ENCODE measurements around the gene ATXN1. TPM values are rescaled to one million over a fixed set of nuclear protein-coding genes. Genes with fewer than 3 reads are reported as not detected.
A peak's percentile ranks its signal among the peaks of the same experiment; 100 is the strongest.

Gene ATXN1
- total and polyA plus RNA-seq, 2 of the 13 experiments (the other 11 are each of a cell fraction or from before 2014, with no cell fraction given): 20.7 to 39.5 TPM

- TF ChIP-seq AFF4 (CRISPR knock-in tag; IDR thresholded peaks at IDR 0.05): peak; percentile 83; the same call in 1 of the 2 replicates
- TF ChIP-seq ATF5 (CRISPR knock-in tag; IDR thresholded peaks at IDR 0.05; ENCODE audit: low read depth): no peak
- peak; percentile 78; the same call in 1 of the 2 replicates for TF ChIP-seq ZNF614 (CRISPR knock-in tag; IDR thresholded peaks at IDR 0.05; ENCODE audit: borderline replicate concordance)
- no peak; the same call in 1 of the 2 replicates for TF ChIP-seq SP4 (CRISPR knock-in tag; IDR thresholded peaks at IDR 0.05)
- no peak for TF ChIP-seq ZNF562 (CRISPR knock-in tag; IDR thresholded peaks at IDR 0.05; ENCODE audit: borderline replicate concordance)
- no peak for TF ChIP-seq ZNF3 (CRISPR knock-in tag; IDR thresholded peaks at IDR 0.05)
- no peak for TF ChIP-seq ZNF138 (CRISPR knock-in tag; IDR thresholded peaks at IDR 0.05; ENCODE audit: low read depth)
- TF ChIP-seq UBTF (CRISPR knock-in tag; IDR thresholded peaks at IDR 0.05): peak; percentile 99
- peak; percentile 79 for TF ChIP-seq ZNF782 (CRISPR knock-in tag; IDR thresholded peaks at IDR 0.05; ENCODE audit: borderline replicate concordance)
- peak; percentile 94 for TF ChIP-seq ZFP91 (CRISPR knock-in tag; IDR thresholded peaks at IDR 0.05; ENCODE audit: borderline replicate concordance)
- TF ChIP-seq RAD51 (IDR thresholded peaks at IDR 0.05; ENCODE audit: borderline replicate concordance): no peak
- TF ChIP-seq ZNF878 (CRISPR knock-in tag; IDR thresholded peaks at IDR 0.05): 0 out of 2 replicates have a peak, but pooled peaks have one; percentile 6
- peak; percentile 35; the same call in 1 of the 2 replicates for TF ChIP-seq ZNF547 (CRISPR knock-in tag; IDR thresholded peaks at IDR 0.05)
- TF ChIP-seq ZFP36L2 (CRISPR knock-in tag; IDR thresholded peaks at IDR 0.05): no peak
- TF ChIP-seq ZNF441 (CRISPR knock-in tag; IDR thresholded peaks at IDR 0.05; ENCODE audit: borderline replicate concordance): peak; percentile 79; the same call in 1 of the 2 replicates
- peak; percentile 63 for TF ChIP-seq REL (CRISPR knock-in tag; conservative IDR thresholded peaks at IDR 0.05)
- TF ChIP-seq EZH2 (conservative IDR thresholded peaks at IDR 0.05; ENCODE audit: low read depth, low read length): no peak
- peak; percentile 77 for TF ChIP-seq TBX2 (CRISPR knock-in tag; IDR thresholded peaks at IDR 0.05; ENCODE audit: borderline replicate concordance)
Observed at GRCh38 chr6:16759646-16760515, 1.4 kb downstream of the ATXN1 start (continued).
